OCI-M2 (cell line): ENCODE data around the gene ATP4B.

Experiments used
- DNase-seq: peaks from one replicate; lab custom pipeline; 2025; ENCODE audit not compliant: unreplicated experiment; lab: John Stamatoyannopoulos, UW

ATP4B gene

DNA sequence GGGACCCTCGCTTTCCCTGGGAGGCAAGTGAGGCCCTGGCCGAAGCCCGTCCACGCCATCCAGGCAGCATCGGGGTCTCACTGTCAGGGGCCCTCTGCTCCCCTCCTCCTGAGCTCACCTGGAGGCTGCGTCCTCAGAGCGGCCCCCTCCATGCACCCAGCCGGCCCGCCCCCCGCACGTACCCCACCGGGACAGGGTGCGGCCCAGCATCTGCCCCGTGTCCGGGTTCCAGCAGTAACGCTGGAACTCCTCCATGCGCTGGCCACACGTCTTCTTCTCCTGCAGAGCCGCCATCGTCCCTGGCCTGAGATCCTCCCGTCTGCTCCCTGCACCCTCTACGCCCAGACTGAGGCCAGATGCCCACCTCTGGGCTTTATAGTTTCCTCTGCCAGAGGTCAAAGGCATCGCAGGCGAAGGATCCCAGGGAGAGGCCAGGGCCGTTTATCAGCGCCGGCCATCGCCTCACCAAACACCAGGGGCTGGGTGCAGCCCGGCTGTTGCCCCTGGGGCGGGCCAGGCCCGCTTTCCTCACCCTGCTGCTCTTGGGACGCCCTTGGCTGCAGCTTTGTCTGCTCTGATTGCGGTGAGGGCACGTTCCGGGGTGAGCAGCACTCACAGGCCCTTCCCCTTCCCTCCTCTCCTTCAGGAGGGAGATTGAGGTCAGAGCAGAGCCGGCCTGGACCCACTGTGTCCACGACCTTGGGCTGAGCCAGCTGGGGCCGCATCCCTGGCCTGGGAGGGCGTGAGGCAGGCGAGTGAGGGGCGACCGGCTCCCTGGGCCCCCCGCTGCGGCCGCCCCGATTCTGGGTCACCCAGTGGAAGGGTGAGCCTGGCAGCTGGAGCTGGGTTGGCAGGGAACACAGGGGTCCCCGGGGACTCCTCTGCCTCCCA lies at the start of gene ATP4B:
Gene ATP4B, minus strand, starts transcription at position 348 of the 891 bp plus-strand sequence. Its CDS starts 54 bp downstream, at position 294.
- no peak for DNase-seq

DNA sequence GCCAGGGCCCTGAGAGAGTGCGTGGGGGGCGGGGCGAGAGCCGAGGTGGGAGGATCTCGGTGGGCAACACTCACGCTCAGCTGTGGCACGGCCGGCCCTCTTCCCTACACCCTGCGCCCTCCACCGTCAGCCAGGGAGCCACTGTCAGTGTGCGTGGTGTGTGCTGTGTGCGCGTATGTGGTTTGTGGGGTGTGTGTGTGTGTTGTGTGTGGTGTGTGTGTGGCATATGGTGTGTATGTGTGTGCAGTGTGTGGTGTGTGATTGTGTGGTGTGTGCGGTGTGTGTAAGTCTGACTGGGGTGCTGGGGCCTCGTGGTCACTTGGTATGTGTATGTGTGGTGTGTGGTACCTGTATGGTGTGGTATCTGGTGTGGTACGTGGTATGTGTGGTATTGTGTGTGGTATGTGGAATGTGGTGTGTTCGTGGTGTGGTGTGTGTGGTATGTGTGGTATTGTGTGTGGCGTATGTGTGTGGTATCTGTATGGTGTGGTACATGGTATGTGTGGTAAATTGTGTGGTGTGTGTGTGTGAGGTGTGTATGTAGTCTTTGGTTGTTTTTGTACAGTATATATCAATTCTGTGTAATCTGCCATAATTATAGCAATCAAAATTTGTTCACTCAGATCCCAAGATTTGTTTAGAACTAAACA lies 14.1 kb upstream of the ATP4B start:
- DNase-seq = no peak

DNA sequence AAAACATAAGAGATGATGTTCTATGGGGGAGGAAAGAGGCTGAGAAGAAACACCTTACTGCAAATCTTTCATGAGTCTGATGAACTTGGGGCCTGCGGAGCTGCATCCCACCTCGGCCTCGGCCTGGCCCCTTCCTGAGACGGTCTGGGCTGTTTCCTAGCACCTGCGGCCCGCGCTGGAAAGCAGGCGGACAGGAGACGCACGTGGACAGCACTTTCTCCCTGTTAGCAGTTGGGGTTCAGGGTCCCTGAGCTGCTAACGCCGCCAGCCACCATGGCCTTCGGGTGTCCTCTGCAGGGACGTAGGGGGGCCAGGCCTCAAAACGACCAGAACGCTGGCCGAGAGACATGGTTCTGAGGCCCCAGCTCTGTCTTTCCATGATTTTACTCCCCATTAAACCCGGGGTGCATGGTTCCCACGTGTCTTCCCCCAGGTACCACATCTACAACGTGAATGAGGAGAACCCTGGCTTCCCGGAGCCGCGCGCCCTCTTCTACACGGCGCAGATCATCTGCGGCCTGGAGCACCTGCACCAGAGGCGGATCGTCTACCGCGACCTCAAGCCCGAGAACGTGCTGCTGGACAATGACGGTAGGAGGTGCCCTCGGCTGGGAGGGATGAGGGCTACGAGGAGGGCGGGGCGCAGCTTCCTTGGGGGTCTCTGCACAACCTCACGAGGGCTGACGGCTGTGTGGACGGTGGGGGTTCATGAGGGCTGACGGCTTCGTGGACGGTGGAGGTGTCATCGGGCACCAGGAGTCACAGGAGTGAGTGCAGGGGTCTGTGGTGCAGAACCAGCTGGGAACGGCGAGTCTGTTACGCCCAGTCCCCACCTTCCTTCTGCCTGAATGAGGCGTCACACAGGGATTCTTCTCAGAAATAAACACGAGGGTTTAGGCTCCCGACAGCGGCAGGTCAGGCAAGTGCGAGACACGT lies 13.3 kb upstream of the ATP4B start:
- no peak for DNase-seq

DNA sequence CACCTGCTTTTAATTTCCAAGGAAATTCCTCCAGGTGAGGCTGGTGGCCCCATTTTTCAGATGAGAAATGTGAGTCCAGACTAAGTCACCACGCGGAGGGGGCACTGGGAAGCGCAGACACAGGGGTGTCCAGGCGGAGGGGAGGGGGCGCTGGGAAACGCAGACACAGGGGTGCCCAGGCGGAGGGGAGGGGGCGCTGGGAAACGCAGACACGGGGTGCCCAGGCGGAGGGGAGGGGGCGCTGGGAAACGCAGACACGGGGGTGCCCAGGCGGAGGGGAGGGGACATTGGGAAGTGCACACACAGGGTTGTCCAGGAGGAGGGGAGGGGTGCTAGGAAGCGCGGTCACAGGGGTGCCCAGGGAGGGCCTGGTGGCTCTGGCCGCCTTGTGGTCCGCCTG lies 12.5 kb upstream of the ATP4B start:
- DNase-seq = no peak

DNA sequence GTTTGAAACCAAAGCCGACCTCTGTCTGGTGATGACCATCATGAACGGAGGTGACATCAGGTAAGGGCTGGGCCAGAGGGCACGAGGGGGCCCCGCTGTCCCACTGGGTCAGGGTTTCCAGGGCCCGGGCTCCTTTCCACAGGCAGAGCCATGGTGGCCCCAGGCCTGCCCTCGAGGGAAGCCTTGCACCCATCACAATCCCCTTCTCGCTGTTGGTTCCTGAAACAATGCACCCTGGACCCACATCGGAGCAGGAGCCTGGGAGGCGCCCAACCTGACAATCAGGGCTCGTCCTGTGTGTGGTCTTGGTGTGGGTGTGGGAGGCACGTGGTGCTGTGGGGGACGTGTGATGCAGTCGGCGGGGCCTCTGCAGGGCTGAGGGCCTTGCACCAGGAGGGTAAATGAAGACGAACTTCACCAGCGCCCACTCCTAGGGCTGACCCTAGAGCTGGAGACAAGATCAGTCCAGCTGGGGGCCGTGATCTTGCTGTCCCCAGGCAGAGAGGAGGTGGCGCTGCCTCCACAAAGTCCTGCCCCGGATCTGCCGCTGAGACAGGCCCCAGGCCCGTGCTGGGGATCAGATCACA lies 11.8 kb upstream of the ATP4B start:
- DNase-seq = no peak

DNA sequence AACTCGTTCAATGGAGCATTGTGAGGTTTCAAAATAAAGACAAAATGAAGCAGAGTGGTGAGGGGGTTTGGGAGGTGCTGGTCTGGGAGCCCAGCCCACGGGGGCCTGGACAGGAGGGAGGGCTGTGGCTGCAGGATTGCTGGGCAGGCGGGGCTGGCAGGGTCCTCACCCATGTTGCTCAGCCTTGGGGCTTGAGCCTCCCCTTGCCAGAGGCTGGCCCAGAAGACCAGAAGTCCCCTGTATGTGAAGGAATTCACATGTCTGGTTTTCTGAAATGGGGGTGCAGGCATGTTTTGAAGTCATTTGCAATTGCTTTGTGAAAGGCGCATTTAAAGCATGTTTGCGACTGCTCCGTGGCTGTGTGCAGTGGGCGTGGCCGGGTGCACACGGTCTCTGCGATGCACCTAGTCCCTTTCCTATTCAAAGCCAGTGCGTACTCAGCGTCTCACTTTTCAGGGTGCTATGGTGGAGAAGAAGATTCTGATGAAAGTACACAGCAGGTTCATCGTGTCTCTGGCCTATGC lies 11.3 kb upstream of the ATP4B start:
- DNase-seq = no peak

DNA sequence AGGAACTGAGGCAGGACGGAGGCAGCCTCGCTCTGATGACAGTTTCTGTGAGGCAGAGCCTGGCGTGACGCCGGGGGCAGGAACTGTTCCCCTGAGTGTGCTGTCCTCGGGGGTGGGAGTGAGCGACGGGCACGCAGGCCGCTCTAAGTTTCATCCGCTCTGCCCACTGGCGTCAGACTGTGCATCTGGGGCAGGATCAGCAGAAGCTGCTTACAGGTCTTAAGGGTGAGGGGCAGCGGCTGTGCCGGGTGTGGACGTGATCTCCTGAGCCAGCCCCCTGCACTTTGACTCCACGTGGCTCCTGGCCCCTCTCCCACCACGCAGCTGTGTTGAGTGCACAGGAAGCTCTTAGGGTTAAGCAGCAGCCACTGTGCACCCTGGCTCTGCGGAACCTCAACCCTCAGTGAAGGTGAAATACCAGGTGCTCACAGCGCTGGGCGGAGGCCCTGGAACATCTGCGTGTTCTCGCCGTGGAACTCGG lies 10.5 kb upstream of the ATP4B start:
- DNase-seq = no peak

DNA sequence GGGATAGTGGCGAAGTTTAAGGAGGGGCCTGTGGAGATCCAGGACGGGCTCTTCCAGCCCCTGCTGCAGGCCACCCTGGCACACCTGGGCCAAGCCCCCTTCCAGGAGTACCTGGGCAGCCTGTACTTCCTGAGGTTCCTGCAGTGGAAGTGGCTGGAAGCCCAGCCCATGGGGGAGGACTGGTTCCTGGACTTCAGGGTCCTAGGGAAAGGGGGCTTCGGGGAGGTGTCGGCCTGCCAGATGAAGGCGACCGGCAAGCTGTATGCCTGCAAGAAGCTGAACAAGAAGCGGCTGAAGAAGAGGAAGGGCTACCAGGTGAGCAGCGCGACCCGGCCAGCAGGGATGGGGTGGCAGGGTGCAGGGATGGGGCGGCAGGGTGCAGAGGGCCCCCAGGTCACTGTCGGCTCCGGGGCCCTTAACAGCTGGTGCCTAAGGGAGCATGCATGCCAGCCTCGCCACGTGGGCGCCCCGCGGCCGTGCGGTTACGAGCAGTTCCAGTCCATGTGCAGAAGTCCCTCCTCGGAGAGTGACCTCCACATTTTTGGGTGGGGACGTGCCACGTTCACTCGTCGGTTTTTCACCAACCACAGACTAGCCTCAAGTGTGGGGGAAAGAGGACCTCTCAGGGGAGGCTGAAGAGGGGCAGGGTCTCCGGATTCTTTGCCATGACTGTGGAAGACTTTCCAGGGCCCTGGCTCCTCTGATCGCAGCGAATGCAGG lies 9.9 kb upstream of the ATP4B start:
- DNase-seq = no peak

DNA sequence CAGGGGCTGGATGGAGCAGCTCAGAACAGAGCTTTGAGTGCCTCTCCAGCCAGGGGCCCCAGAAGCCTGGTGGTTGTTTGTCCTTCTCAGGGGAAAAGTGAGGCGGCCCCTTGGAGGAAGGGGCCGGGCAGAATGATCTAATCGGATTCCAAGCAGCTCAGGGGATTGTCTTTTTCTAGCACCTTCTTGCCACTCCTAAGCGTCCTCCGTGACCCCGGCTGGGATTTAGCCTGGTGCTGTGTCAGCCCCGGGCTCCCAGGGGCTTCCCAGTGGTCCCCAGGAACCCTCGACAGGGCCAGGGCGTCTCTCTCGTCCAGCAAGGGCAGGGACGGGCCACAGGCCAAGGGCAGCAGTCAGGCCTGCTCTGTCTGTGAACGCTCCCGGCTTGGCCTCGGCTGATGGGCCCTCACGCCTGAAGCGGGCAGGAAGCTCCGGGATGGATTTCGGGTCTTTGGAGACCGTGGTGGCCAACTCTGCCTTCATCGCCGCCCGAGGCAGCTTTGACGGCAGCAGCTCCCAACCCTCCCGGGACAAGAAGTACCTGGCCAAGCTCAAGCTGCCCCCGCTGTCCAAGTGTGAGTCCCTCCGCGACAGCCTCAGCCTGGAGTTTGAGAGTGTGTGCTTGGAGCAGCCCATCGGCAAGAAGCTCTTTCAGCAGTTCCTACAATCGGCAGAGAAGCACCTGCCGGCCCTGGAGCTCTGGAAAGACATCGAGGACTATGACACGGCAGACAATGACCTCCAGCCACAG lies 9.1 kb upstream of the ATP4B start, which contains the start of gene GRK1:
Gene GRK1, plus strand, starts transcription at position 269 of the 751 bp plus-strand sequence. Its CDS starts 168 bp downstream, at position 437.
- DNase-seq = no peak

DNA sequence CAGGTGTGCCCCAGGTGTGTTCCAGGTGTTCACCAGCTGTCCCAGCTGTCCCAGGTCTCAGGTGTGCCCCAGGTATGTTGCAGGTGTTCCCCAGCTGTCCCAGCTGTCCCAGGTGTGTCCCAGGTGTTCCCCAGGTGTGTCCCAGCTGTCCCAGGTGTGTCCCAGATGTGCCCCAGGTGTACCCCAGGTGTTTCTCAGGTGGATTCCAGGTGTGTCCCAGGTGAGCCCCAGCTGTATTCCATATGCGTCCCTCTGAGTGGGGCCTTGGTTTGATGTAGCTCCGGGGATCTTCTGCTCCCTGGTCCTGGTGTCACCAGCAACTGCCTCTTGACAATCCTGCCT lies 8.3 kb upstream of the ATP4B start:
- no peak for DNase-seq

DNA sequence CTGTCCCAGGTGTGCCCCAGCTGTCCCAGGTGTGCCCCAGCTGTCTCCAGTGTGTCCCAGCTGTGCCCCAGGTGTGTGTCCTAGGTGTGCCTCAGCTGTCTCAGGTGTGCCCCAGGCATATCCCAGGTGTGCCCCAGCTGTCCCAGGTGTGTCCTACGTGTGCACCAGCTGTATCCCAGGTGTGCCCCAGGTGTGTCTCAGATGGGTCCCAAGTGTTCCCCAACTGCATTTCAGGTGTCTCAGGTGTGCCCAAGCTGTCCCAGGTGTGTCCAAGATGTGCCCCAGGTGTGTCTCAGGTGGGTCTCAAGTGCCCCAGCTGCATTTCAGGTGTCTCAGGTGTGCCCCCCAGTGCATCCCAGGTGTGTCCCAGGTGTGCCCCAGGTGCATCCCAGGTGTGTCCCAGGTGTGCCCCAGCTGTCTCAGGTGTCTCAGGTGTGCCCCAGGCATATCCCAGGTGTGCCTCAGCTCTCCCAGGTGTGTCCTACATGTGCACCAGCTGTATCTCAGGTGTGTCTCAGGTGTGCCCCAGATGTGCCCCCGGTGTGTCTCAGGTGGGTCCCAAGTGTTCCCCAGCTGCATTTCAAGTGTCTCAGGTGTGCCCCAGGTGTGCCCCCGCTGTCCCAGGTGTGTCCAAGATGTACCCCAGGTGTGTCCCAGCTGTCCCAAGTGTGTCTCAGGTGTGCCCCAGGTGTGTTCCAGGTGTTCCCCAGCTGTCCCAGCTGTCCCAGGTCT lies 7.8 kb upstream of the ATP4B start:
- no peak for DNase-seq

DNA sequence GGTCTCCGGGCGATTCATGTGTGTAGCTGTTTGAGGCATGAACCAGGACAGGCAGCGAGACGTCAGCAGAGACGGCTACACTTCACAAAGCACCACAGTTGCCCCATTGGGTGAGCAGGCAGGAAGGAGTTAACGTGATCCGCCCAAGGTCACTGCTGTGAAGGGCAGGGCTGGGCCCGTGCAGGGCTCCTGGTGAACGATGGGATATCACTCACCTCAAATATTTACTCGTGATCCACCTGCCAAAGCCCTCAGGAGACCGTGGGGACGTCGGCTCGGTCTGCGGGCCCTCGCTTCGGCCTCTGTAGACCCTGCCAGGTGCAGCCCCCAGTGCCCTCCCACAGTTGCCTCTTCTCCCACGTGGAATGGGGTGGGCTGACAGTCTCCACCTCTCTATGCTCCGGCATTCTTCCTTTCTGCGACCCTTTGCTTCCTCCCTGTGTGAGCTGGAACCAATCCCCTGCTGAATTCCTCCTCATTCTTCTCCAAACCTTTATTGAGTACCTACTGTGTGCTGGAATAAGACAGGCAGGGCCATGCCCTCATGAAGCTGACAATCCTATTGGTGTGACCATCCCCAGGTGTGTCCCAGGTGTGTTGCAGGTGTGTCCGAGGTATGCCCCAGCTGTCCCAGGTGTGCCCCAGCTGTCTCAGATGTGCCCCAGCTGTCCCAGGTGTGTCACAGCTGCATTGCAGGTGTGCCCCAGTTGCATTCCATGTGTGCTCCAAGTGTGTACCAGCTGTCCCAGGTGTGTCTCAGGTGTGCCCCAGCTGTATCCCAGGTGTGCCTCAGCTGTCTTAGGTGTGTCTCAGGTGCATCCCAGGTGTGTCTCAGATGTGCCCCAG lies 7.0 kb upstream of the ATP4B start:
- no peak for DNase-seq

DNA sequence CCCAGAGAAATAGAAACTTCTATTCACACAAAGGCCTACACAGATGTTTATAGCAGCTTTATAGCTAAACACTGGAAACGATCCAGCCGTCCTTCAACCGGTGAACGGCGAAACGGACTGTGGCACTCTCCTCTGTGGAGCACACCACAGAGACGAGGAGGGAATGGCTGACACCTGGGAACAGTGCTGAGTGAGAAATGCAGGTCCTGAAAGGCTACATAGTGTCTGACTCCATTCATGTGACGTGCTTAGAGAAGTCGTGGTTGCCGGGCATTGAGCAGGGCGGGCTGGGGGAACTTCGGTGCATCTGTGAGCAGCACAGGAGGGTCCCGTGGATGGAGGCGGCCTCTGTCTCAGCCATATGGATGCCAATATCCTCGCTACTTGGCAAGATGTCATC lies 5.9 kb upstream of the ATP4B start:
- no peak for DNase-seq

DNA sequence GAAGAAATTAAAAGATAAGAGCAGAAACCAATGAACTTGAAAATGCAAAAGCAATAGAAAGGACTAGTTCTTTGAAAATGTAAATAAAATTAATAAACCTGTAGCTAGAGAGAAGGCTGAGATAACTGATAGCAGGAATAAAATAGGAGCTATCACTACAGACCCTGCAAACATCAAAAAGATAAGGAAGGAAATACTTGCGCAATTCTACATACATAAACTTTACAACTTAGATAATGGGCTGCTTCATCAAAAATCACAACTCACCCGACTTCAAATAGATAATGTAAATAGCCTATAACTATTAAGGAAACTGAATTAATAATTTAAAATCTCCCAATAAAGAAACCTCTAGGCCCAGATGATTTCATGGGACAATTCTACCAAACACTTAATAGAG lies 3.5 kb upstream of the ATP4B start:
- DNase-seq = no peak

DNA sequence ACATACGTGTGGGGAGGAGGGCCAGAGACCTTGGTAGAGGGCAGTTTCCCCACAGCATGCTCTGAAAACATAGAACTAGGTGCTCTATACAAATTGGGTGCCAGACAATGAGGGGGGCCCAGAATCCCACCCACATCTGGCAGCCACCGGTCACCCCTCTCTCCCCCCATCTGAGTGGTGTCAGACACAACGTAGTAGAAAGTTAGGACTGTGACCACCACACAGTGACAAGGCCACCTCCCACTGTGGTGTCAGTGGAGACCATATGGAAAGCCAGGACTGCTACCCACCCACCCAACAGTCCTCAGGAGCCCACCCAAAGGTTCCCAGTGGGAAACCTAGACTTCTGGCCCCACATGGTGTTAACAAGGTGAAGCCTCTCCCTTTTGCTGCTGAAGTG lies 2.1 kb upstream of the ATP4B start:
- DNase-seq = no peak

DNA sequence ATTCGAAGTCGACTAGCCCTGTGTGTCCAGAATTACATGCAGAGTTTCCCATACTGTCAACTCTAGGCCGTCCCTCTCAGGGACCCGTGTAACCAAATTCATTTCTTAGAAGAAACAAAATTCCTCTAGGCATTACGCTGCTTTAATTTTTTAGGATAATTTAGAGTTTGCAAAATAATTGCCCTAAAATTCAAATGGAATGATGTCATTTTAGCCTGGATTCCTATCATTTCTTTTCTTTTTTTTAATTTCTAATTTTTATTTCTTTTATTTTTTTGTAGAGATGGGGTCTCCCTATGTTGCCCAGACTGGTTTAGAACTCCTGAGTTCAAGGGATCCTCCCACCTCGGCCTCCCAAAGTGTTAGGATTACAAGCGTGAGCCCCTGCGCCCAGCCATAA lies 1.3 kb upstream of the ATP4B start:
- no peak for DNase-seq

DNA sequence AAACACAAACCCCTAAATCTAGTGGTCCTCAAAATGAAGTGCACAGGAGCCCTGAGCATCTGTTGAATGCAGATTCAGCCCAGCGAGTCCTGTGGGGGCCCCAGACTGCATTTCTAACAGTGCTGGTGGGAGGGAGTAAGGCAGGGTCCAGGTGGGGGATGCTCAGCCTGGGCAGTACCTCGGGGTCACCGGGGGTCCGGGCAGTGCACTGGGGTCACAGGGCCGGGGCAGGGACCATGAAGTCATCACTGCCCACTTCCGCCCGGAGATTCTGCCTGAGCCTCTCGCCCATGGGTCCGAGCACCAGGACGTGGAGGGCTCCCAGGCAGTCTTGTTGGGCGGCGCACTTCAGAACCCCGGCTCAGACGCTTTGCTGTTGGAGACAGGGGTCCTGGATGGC lies 838 bp upstream of the ATP4B start:
- DNase-seq = no peak
